Gastroesophageal sphincter (tissue), 4 donors: ENCODE data around the gene PTAFR. TPM values are rescaled to one million over a fixed set of nuclear protein-coding genes. Genes with fewer than 3 reads are reported as not detected.

Experiments used
- ATAC-seq: fragments of 150-250 bp; one replicate; pipeline ENCODE4 v1.9.1; 2016; ENCODE audit warnings: mild to moderate bottlenecking, moderate library complexity
- H3K27ac ChIP-seq, 4 donors: fragments of 200-600 bp; sonication (generic) in 3 of 4; 1 replicate in 3 of 4; 2 replicates in 1 of 4; pipeline ENCODE4 v1.5.1; 2016 to 2019
- H3K27me3 ChIP-seq: fragments of 200-600 bp; sonication (generic); one replicate; pipeline ENCODE4 v1.5.1; 2019
- H3K36me3 ChIP-seq, 2 donors: fragments of 200-600 bp; sonication (generic); one replicate each; pipeline ENCODE4 v1.5.1; 2019; ENCODE audit warnings: control low read depth in 1 of 2
- H3K4me1 ChIP-seq, 3 donors: fragments of 200-600 bp; sonication (generic); 1 replicate in 2 of 3; 2 replicates in 1 of 3; pipeline ENCODE4 v1.5.1; 2016 to 2019; ENCODE audit warnings: control low read depth in 2 of 3
- H3K4me3 ChIP-seq, 2 donors: fragments of 200-600 bp; sonication (generic); one replicate each; pipeline ENCODE4 v1.5.1; 2019; ENCODE audit warnings: mild to moderate bottlenecking in 1 of 2, moderate library complexity in 1 of 2
- H3K9me3 ChIP-seq, 3 donors: fragments of 200-600 bp; sonication (generic); one replicate each; pipeline ENCODE4 v1.5.1; 2017 to 2019; ENCODE audit warnings: control low read depth in 2 of 3
- CTCF ChIP-seq, 4 experiments: fragments of 200-600 bp in 2 of 4; fragments of 450-650 bp in 2 of 4; sonication (generic) in 1 of 4; IDR thresholded peaks; one replicate each; pipeline ENCODE4 v1.5.1; 2017 to 2019; ENCODE audit warnings: antibody characterized with exemption in 4 of 4, mild to moderate bottlenecking in 2 of 4, moderate library complexity in 2 of 4
- EP300 ChIP-seq: sonication (generic); formaldehyde crosslinking; IDR thresholded peaks from one replicate; pipeline ENCODE4 v1.6.1; 2017; ENCODE audit warnings: antibody characterized with exemption, mild to moderate bottlenecking
- POLR2A ChIP-seq, 2 donors: fragments of 450-650 bp; IDR thresholded peaks; one replicate each; pipeline ENCODE4 v1.6.1; 2017; ENCODE audit warnings: antibody characterized with exemption in 2 of 2, mild to moderate bottlenecking in 2 of 2, moderate library complexity in 1 of 2
- POLR2AphosphoS5 ChIP-seq: sonication (generic); formaldehyde crosslinking; IDR thresholded peaks from one replicate; pipeline ENCODE4 v1.6.1; 2017; ENCODE audit warnings: antibody characterized with exemption
- WGBS, 2 donors: methylation state at CpG; one replicate each; pipeline ENCODE4 v1.1.5; 2018; ENCODE audit warnings: low coverage in 1 of 2; 5-methylcytosine and 5-hydroxymethylcytosine counted together
- total RNA-seq, 4 donors: library from RNA; depleted of rRNA; stranded (reverse); fragments of >200 nt; gene quantifications; one replicate each; pipeline ENCODE4 v1.1.0, GENCODE V29; 2016

PTAFR gene
- total RNA-seq, 4 donors from 2014 or later: 3.3 to 8.8 (median 4.9) TPM

- ATAC-seq: no peak
- 31 to 40% methylated on average over 1 to 3 of the region's 4 CpGs for WGBS, 2 donors
Observed at GRCh38 chr1:28163496-28164161, 12.9 kb downstream of the PTAFR start.

GRCh38 chr1:28162151-28162550 lies 14.3 kb downstream of the PTAFR start:
- H3K9me3 ChIP-seq: no peaks in the 10 kb centered on the region
- H3K4me3 ChIP-seq: no peak overlapping the region
- no peaks in the 10 kb centered on the region for H3K36me3 ChIP-seq
- no peak overlapping the region for H3K27ac ChIP-seq
- TF ChIP-seq EP300: no peak
- no peak for TF ChIP-seq POLR2AphosphoS5
- TF ChIP-seq POLR2A (IDR thresholded peaks at IDR 0.05): no peak
- TF ChIP-seq CTCF (IDR thresholded peaks at IDR 0.05): no peak
- ATAC-seq: no peak
- no peaks in the 10 kb centered on the region for H3K27me3 ChIP-seq
- H3K4me1 ChIP-seq: peaks cover 0 to 18% (median 0%) of the 10 kb centered on the region in 3 donors
- 87 to 96% methylated on average over 3 to 4 of the region's 7 CpGs for WGBS, 2 donors

More at GRCh38 chr1:28163496-28164161, 12.9 kb downstream of the PTAFR start:
- Histone ChIP-seq H3K4me1 (peaks cover 0 to 18% (median 0%) of the 10 kb centered on the region in 3 donors), H3K27me3 (no peaks in the 10 kb centered on the region), H3K4me3 (no peak overlapping the region), H3K9me3 (no peaks in the 10 kb centered on the region), H3K27ac (no peak overlapping the region), H3K36me3 (no peaks in the 10 kb centered on the region)
- TF ChIP-seq POLR2A (IDR thresholded peaks at IDR 0.05) (no peak), CTCF (IDR thresholded peaks at IDR 0.05) (no peak), POLR2AphosphoS5 (no peak), EP300 (no peak)

DNA sequence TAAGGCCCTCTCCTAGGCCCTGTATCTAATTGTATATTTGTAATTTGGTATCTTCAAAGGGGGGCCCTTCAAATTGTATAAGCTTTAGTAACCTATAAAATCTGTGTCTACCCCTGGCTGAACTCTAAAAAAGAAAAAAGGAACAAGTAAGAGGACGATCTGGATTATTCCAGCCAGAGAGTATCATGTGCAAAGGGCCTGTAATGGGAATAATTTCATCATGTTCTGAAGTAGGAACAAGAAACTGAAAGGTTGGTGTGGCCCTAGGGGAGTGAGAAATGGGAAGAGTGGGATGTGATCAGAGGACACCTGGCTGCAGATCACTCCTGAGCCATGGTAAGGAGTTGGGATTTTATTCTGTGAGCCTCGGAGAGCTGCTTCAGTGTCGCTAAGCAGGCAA lies 14.7 kb downstream of the PTAFR start:
- no peak for ATAC-seq
- Histone ChIP-seq H3K9me3 (no peaks in the 10 kb centered on the region), H3K4me1 (peaks cover 0 to 18% (median 0%) of the 10 kb centered on the region in 3 donors), H3K27ac (no peak overlapping the region), H3K27me3 (no peaks in the 10 kb centered on the region), H3K36me3 (no peaks in the 10 kb centered on the region), H3K4me3 (no peak overlapping the region)
- 83 to 84% methylated on average over 3 of the region's 3 CpGs for WGBS, 2 donors
- TF ChIP-seq POLR2AphosphoS5 (no peak), CTCF (IDR thresholded peaks at IDR 0.05) (no peak), EP300 (no peak), POLR2A (IDR thresholded peaks at IDR 0.05) (no peak)

DNA sequence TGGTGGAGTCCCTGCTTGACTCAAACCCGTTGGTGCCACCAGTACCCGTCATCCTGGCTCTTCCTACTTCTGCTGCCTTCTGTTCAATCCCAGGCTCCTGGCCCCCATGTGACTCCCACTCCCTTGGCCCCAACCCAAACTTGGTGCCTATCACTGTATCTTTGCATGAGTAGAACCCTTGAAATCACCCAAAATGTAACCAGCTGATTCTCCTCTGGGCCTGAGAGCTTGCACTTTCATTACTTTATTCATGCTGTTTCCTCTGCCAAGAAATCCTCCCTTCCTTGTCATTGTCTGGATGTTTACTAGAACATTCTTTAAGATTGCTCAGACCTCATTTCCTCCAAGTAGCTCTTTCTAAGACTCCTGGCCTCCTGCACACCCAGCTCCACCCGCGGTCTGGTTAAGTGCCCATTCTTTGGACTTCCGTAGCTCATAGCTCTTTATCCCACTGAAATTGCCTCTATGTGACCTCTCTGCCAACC lies 15.7 kb downstream of the PTAFR start:
- peak; percentile 53 for ATAC-seq
- TF ChIP-seq CTCF (IDR thresholded peaks at IDR 0.05): no peak
- TF ChIP-seq POLR2AphosphoS5: peak; percentile 27
- peak overlapping the region in 3 of 4 donors; percentile 41 to 63 (median 54) for H3K27ac ChIP-seq
- H3K27me3 ChIP-seq: no peaks in the 10 kb centered on the region
- H3K36me3 ChIP-seq: no peaks in the 10 kb centered on the region
- no peaks in the 10 kb centered on the region for H3K9me3 ChIP-seq
- H3K4me3 ChIP-seq: no peak overlapping the region
- peaks cover 0 to 18% (median 0%) of the 10 kb centered on the region in 3 donors for H3K4me1 ChIP-seq
- 56 to 80% methylated on average over 2 to 5 of the region's 5 CpGs for WGBS, 2 donors

DNA sequence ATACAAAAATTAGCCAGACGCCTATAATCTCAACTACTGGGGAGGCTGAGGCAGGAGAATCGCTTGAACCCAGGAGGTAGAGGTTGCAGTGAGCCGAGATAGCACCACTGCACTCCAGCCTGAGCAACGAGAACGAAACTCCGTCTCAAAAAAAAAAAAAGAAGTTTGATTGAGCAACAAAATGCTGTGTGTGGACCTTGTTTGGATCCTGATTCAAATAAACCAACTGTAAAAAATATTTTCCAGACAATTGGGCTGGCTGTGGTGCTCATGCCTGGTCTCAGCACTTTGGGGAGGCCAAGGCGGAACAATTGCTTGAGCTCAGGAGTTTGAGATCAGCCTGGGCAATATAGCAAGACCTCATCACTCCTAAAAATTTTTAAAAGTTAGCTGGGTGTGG lies 16.8 kb downstream of the PTAFR start:
- 98 to 100% methylated on average over 1 to 7 of the region's 7 CpGs for WGBS, 2 donors
- Histone ChIP-seq H3K27ac (peak overlapping the region in 1 of 4 donors; percentile 63), H3K9me3 (no peaks in the 10 kb centered on the region), H3K4me3 (no peak overlapping the region), H3K27me3 (no peaks in the 10 kb centered on the region), H3K36me3 (no peaks in the 10 kb centered on the region), H3K4me1 (peaks cover 0 to 18% (median 0%) of the 10 kb centered on the region in 3 donors)
- TF ChIP-seq POLR2AphosphoS5 (no peak), EP300 (no peak), POLR2A (IDR thresholded peaks at IDR 0.05) (no peak), CTCF (IDR thresholded peaks at IDR 0.05) (no peak)
- no peak for ATAC-seq
